Stimulated activated CD4-positive, alpha-beta T cell treated with anti-CD3 and anti-CD28 coated beads, Interleukin-4, amount 100 ng/mL, for 4 hours (primary cell): ENCODE data around the gene SLC9A9.

ENCODE experiments used
- DNase-seq, 2 experiments: peaks; one replicate each; pipeline ENCODE4 v3.0.0-alpha.2; 2020

Gene SLC9A9

GRCh38 chr3:143266511-143266910 is 581.8 kb downstream of the SLC9A9 start:
- no peak for DNase-seq

GRCh38 chr3:143265501-143266070 is 582.7 kb downstream of the SLC9A9 start:
- DNase-seq, result no peak

- DNase-seq, result no peak
These were observed 584.3 kb downstream of the SLC9A9 start for GRCh38 chr3:143263852-143264513.

GRCh38 chr3:143261848-143262247 is 586.4 kb downstream of the SLC9A9 start:
- DNase-seq, result no peak

- DNase-seq, result no peak
These were observed 589.6 kb downstream of the SLC9A9 start for GRCh38 chr3:143258692-143259091.

GRCh38 chr3:143256416-143256815 is 591.9 kb downstream of the SLC9A9 start:
- no peak for DNase-seq

GRCh38 chr3:143255739-143256138 is 592.5 kb downstream of the SLC9A9 start:
- no peak for DNase-seq

GRCh38 chr3:143252931-143253330 is 595.3 kb downstream of the SLC9A9 start:
- no peak for DNase-seq

- DNase-seq, result no peak
These were observed 599.3 kb downstream of the SLC9A9 start for GRCh38 chr3:143249014-143249413.

- DNase-seq, result no peak
These were observed 601.2 kb downstream of the SLC9A9 start for GRCh38 chr3:143247073-143247472.

GRCh38 chr3:143245692-143246091 is 602.6 kb downstream of the SLC9A9 start:
- DNase-seq, result no peak

GRCh38 chr3:143244516-143245063 is 603.7 kb downstream of the SLC9A9 start:
- no peak for DNase-seq

GRCh38 chr3:143243686-143244085 is 604.6 kb downstream of the SLC9A9 start:
- DNase-seq, result no peak

GRCh38 chr3:143242691-143243090 is 605.6 kb downstream of the SLC9A9 start:
- no peak for DNase-seq

- no peak for DNase-seq
These were observed 606.2 kb downstream of the SLC9A9 start for GRCh38 chr3:143242101-143242500.

GRCh38 chr3:143241481-143241951 is 606.8 kb downstream of the SLC9A9 start:
- DNase-seq, result no peak

- DNase-seq, result no peak
These were observed 607.4 kb downstream of the SLC9A9 start for GRCh38 chr3:143240886-143241285.

- DNase-seq, result no peak
These were observed 609.2 kb downstream of the SLC9A9 start for GRCh38 chr3:143239031-143239430.

GRCh38 chr3:143237077-143237627 is 611.1 kb downstream of the SLC9A9 start:
- no peak for DNase-seq

- DNase-seq, result no peak
These were observed 611.9 kb downstream of the SLC9A9 start for GRCh38 chr3:143236226-143236964.

- DNase-seq, result no peak
These were observed 612.6 kb downstream of the SLC9A9 start for GRCh38 chr3:143235614-143236204.

- DNase-seq, result no peak
These were observed 613.7 kb downstream of the SLC9A9 start for GRCh38 chr3:143234526-143234925.

- DNase-seq, result no peak
These were observed 615.3 kb downstream of the SLC9A9 start for GRCh38 chr3:143232981-143233380.
